H9 (cell line): ENCODE data around the gene MACROD1. TPM values are rescaled to one million over a fixed set of nuclear protein-coding genes. Genes with fewer than 3 reads are reported as not detected.

ENCODE experiments used
- DNase-seq: peaks from one replicate; pipeline ENCODE4 v3.0.0-alpha.2; 2017
- H2AFZ ChIP-seq: one replicate; pipeline ENCODE4 v1.6.1; 2013; ENCODE audit warnings: mild to moderate bottlenecking, low read length, control low read depth, moderate library complexity
- H2AK5ac ChIP-seq: 2 replicates; pipeline ENCODE4 v1.6.1; 2013; ENCODE audit warnings: low read length, control low read depth, mixed read lengths; ENCODE audit not compliant: insufficient read length
- H2BK120ac ChIP-seq: one replicate; pipeline ENCODE4 v1.6.1; 2013; ENCODE audit warnings: low read depth, mild to moderate bottlenecking, low read length, control low read depth, inconsistent platforms; ENCODE audit not compliant: poor library complexity, severe bottlenecking
- H2BK12ac ChIP-seq: 2 replicates; pipeline ENCODE4 v1.6.1; 2013; ENCODE audit warnings: low read length, control low read depth, mixed read lengths, low read depth; ENCODE audit not compliant: insufficient read length
- H2BK15ac ChIP-seq: 2 replicates; pipeline ENCODE4 v1.6.1; 2013; ENCODE audit warnings: low read depth, low read length, control low read depth
- H2BK20ac ChIP-seq: one replicate; pipeline ENCODE4 v1.6.1; 2013; ENCODE audit warnings: low read depth, mild to moderate bottlenecking, low read length, control low read depth, inconsistent platforms; ENCODE audit not compliant: poor library complexity, severe bottlenecking
- H2BK5ac ChIP-seq: 2 replicates; pipeline ENCODE4 v1.6.1; 2013; ENCODE audit warnings: low read length, control low read depth, mixed read lengths; ENCODE audit not compliant: insufficient read length
- H3K14ac ChIP-seq: 2 replicates; pipeline ENCODE4 v1.6.1; 2013; ENCODE audit warnings: low read length, control low read depth; ENCODE audit not compliant: insufficient read depth
- H3K18ac ChIP-seq: 2 replicates; pipeline ENCODE4 v1.6.1; 2013; ENCODE audit warnings: low read depth, mild to moderate bottlenecking, mixed read lengths, low read length, control low read depth; ENCODE audit not compliant: insufficient read length
- H3K23ac ChIP-seq: 2 replicates; pipeline ENCODE4 v1.6.1; 2013; ENCODE audit warnings: low read length, control low read depth, mixed read lengths, low read depth; ENCODE audit not compliant: insufficient read length
- H3K23me2 ChIP-seq: 2 replicates; pipeline ENCODE4 v1.6.1; 2013; ENCODE audit warnings: low read depth, mild to moderate bottlenecking, mixed read lengths, low read length, control low read depth; ENCODE audit not compliant: insufficient read length, poor library complexity, severe bottlenecking
- H3K27ac ChIP-seq: 2 replicates; pipeline ENCODE4 v1.5.1; 2013; ENCODE audit warnings: low read length, control low read depth, mixed read lengths, low read depth; ENCODE audit not compliant: insufficient read length
- H3K27me3 ChIP-seq: 2 replicates; pipeline ENCODE4 v1.6.1; 2013; ENCODE audit warnings: low read length, control low read depth, inconsistent platforms; ENCODE audit not compliant: insufficient read depth
- H3K4ac ChIP-seq: 2 replicates; pipeline ENCODE4 v1.6.1; 2013; ENCODE audit warnings: low read depth, mild to moderate bottlenecking, control low read depth, inconsistent platforms, low read length, moderate library complexity
- H3K4me1 ChIP-seq: 2 replicates; pipeline ENCODE4 v1.6.1; 2013; ENCODE audit warnings: low read length, control low read depth, inconsistent platforms; ENCODE audit not compliant: insufficient read depth
- H3K4me2 ChIP-seq: 2 replicates; pipeline ENCODE4 v1.6.1; 2013; ENCODE audit warnings: low read length, control low read depth, mixed read lengths; ENCODE audit not compliant: insufficient read length, insufficient read depth
- H3K56ac ChIP-seq: 2 replicates; pipeline ENCODE4 v1.6.1; 2013; ENCODE audit warnings: low read depth, mild to moderate bottlenecking, mixed read lengths, low read length, control low read depth; ENCODE audit not compliant: insufficient read length
- H3K79me1 ChIP-seq: 2 replicates; pipeline ENCODE4 v1.6.1; 2013; ENCODE audit warnings: low read depth, mild to moderate bottlenecking, moderate library complexity, low read length, control low read depth, inconsistent platforms; ENCODE audit not compliant: insufficient read depth, poor library complexity, severe bottlenecking
- H3K79me2 ChIP-seq: 2 replicates; pipeline ENCODE4 v1.6.1; 2013; ENCODE audit warnings: low read length, control low read depth, inconsistent platforms; ENCODE audit not compliant: insufficient read depth
- H3K9ac ChIP-seq: 2 replicates; pipeline ENCODE4 v1.6.1; 2013; ENCODE audit warnings: low read length, control low read depth, mixed read lengths; ENCODE audit not compliant: insufficient read length; ENCODE audit errors: extremely low read depth
- H3K9me3 ChIP-seq: one replicate; pipeline ENCODE4 v1.6.1; 2013; ENCODE audit warnings: low read depth, low read length, inconsistent platforms; ENCODE audit not compliant: control insufficient read depth
- H3T11ph ChIP-seq: one replicate; pipeline ENCODE4 v1.6.1; 2013; ENCODE audit warnings: mild to moderate bottlenecking, low read length, control low read depth, inconsistent platforms
- H4K20me1 ChIP-seq: one replicate; pipeline ENCODE4 v1.6.1; 2013; ENCODE audit not compliant: control insufficient read depth, insufficient read length, insufficient read depth
- H4K5ac ChIP-seq: 2 replicates; pipeline ENCODE4 v1.6.1; 2013; ENCODE audit warnings: low read depth, mild to moderate bottlenecking, mixed read lengths, low read length, control low read depth; ENCODE audit not compliant: insufficient read length
- H4K8ac ChIP-seq: replicated peaks from 2 replicates; pipeline ENCODE4 v1.6.1; 2013; ENCODE audit warnings: low read length, control low read depth, mixed read lengths, low read depth; ENCODE audit not compliant: insufficient read length
- H4K91ac ChIP-seq: 2 replicates; pipeline ENCODE4 v1.6.1; 2013; ENCODE audit warnings: low read depth, mild to moderate bottlenecking, moderate library complexity, mixed read lengths, low read length, control low read depth; ENCODE audit not compliant: insufficient read length
- H3K27ac Mint-ChIP-seq, 3 experiments: 2 replicates in 2 of 3; 3 replicates in 1 of 3; pipeline ENCODE4 v1.8.0; 2020 to 2021; ENCODE audit warnings: mixed read lengths in 3 of 3, mild to moderate bottlenecking in 1 of 3, moderate library complexity in 1 of 3
- H3K27me3 Mint-ChIP-seq: 2 replicates; pipeline ENCODE4 v1.8.0; 2021; ENCODE audit warnings: low read depth, mild to moderate bottlenecking, moderate library complexity, mixed read lengths
- H3K36me3 Mint-ChIP-seq, 3 experiments: 2 replicates in 2 of 3; 3 replicates in 1 of 3; pipeline ENCODE4 v1.8.0; 2020 to 2021; ENCODE audit warnings: low read depth in 3 of 3, mixed read lengths in 3 of 3; ENCODE audit not compliant: insufficient read depth in 1 of 3
- H3K4me1 Mint-ChIP-seq, 2 experiments: 2 replicates each; pipeline ENCODE4 v1.8.0; 2020; ENCODE audit warnings: mixed read lengths in 2 of 2
- H3K4me3 Mint-ChIP-seq, 2 experiments: 2 replicates in 1 of 2; 3 replicates in 1 of 2; pipeline ENCODE4 v1.8.0; 2020 to 2021; ENCODE audit warnings: mild to moderate bottlenecking in 2 of 2, mixed read lengths in 2 of 2, moderate library complexity in 1 of 2
- H3K9me3 Mint-ChIP-seq, 2 experiments: 2 replicates in 1 of 2; 3 replicates in 1 of 2; pipeline ENCODE4 v1.8.0; 2020; ENCODE audit warnings: mild to moderate bottlenecking in 2 of 2, mixed read lengths in 2 of 2, moderate library complexity in 1 of 2
- WGBS: extraction: QIAGEN DNeasy Blood & Tissue Kit; methylation state at CpG from one replicate; pipeline ENCODE4 v1.1.7; 2013; ENCODE audit warnings: missing lambda C conversion rate, low lambda C conversion rate, mixed read lengths; ENCODE audit not compliant: insufficient read length; ENCODE audit errors: extremely low coverage; 5-methylcytosine and 5-hydroxymethylcytosine counted together
- total RNA-seq: library from RNA; stranded (reverse); gene quantifications from 2 replicates; pipeline ENCODE4 v1.2.1, GENCODE V29; 2021
- TF ChIP-seq, protein P1 (sequence below): fragments of 200-600 bp; sonication (generic); conservative IDR thresholded peaks from 3 replicates; pipeline ENCODE4 v1.8.0; 2021; ENCODE audit warnings: antibody characterized with exemption, mild to moderate bottlenecking

MACROD1 gene
- total RNA-seq, 1 experiment from 2014 or later, result 21.2 TPM

DNA sequence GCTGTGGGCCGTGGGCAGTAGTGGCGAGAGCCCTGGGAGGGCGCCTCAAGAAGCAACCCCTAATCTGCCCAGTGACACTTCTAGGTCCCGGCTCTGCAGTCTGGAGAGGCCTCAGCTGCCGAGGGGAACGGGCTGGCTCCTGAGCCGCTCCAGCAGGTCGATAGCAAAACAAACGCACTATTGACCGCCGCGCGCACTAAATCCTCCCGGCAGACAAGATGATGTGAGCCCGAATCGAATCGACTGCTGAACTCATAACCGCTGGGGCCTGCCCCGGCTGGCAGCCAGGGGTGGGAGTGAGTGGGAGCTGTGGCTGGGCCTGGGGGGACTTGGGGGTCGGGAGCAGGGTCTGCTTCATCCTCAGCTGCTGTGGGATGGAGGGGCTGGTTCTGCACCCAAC, 94.1 kb downstream of the MACROD1 start:
- H3K23ac ChIP-seq, result no peak overlapping the region
- H3K4me1 ChIP-seq, result no peaks in the 10 kb centered on the region
- TF ChIP-seq, protein P1, sequence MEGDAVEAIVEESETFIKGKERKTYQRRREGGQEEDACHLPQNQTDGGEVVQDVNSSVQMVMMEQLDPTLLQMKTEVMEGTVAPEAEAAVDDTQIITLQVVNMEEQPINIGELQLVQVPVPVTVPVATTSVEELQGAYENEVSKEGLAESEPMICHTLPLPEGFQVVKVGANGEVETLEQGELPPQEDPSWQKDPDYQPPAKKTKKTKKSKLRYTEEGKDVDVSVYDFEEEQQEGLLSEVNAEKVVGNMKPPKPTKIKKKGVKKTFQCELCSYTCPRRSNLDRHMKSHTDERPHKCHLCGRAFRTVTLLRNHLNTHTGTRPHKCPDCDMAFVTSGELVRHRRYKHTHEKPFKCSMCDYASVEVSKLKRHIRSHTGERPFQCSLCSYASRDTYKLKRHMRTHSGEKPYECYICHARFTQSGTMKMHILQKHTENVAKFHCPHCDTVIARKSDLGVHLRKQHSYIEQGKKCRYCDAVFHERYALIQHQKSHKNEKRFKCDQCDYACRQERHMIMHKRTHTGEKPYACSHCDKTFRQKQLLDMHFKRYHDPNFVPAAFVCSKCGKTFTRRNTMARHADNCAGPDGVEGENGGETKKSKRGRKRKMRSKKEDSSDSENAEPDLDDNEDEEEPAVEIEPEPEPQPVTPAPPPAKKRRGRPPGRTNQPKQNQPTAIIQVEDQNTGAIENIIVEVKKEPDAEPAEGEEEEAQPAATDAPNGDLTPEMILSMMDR, result no peak

More for the DNA sequence above, 94.1 kb downstream of the MACROD1 start:
- no peak for DNase-seq
- Histone ChIP-seq H3K23me2 (no peaks in the 10 kb centered on the region), H3K27ac (no peak overlapping the region), H2BK20ac (no peak overlapping the region), H3K18ac (no peak overlapping the region), H2BK120ac (no peak overlapping the region), H3K4me2 (no peak overlapping the region), H2AK5ac (no peak overlapping the region), H4K5ac (no peak overlapping the region), H3K9ac (no peak overlapping the region), H2BK12ac (no peak overlapping the region), H3K4ac (no peak overlapping the region), H3K14ac (no peak overlapping the region; the same call in 1 of the 2 replicates), H4K8ac (no peak overlapping the region), H4K20me1 (peaks cover 7% of the 10 kb centered on the region), H3K79me1 (no peaks in the 10 kb centered on the region), H2BK15ac (no peak overlapping the region), H3K79me2 (no peaks in the 10 kb centered on the region), H2AFZ (no peak overlapping the region), H3T11ph (no peak overlapping the region), H4K91ac (no peak overlapping the region), H3K27me3 (peaks cover 8% of the 10 kb centered on the region; the same call in 1 of the 2 replicates), H3K9me3 (no peaks in the 10 kb centered on the region), H3K56ac (no peak overlapping the region), H2BK5ac (no peak overlapping the region)
- H3K4me3 Mint-ChIP-seq, result no peak overlapping the region
- H3K36me3 Mint-ChIP-seq, result no peaks in the 10 kb centered on the region
- H3K27me3 Mint-ChIP-seq, result peaks cover 62% of the 10 kb centered on the region
- H3K27ac Mint-ChIP-seq, result no peak overlapping the region
- WGBS, result no CpG with 5 or more reads among the region's 20 CpGs
- H3K4me1 Mint-ChIP-seq, result peaks cover 11 to 34% of the 10 kb centered on the region in 2 experiments
- no peaks in the 10 kb centered on the region for H3K9me3 Mint-ChIP-seq
